CMK (cell line): ENCODE data around the gene FRAT1.
"Not testable (repeated sequence)": the region's sequence is repeated elsewhere in the genome, so short reads cannot be mapped to it uniquely, and the experiment has no call there.

ENCODE experiments used
- DNase-seq: peaks from one replicate; pipeline ENCODE4 v3.0.0-alpha.2; 2010; ENCODE audit warnings: low read depth

FRAT1 gene, protein sequence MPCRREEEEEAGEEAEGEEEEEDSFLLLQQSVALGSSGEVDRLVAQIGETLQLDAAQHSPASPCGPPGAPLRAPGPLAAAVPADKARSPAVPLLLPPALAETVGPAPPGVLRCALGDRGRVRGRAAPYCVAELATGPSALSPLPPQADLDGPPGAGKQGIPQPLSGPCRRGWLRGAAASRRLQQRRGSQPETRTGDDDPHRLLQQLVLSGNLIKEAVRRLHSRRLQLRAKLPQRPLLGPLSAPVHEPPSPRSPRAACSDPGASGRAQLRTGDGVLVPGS

DNA sequence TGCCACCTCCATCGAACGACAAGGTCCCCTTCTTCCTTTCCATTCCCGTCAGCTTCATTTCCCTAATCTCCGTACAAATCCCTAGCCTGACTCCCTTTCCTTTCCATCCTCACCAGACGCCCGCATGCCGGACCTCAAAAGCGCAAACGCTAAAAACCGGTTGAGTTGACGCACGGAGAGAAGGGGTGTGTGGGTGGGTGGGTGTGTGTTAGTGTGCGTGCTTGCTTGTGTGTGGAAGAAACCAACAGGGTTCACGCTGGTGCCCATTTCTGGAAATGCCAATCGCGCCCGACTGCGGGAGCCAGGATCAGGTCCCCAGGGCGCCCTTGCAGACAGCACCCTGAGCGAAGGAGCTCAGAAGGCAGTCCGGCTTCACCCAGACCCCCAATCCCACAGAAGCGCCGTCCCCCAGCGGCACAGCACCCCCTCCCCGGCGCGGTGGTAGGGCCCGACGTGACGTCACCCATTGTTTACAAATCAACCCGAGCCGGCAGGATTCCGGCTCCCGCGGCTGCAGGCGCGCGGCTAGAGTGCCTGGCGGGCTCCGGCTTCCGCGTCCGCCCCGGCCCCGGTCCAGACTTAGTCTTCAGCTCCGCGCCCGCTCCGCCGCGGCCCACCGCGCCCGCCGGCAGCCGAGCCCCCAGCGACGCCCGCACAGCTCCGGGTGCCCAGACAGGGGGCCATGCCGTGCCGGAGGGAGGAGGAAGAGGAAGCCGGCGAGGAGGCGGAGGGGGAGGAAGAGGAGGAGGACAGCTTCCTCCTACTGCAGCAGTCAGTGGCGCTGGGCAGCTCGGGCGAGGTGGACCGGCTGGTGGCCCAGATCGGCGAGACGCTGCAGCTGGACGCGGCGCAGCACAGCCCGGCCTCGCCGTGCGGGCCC is at the start of gene FRAT1:
TSS of gene FRAT1 (plus strand) at position 500 of the 880 bp plus-strand sequence. CDS start at position 683, 183 bp downstream.
- peak; percentile 63 for DNase-seq

DNA sequence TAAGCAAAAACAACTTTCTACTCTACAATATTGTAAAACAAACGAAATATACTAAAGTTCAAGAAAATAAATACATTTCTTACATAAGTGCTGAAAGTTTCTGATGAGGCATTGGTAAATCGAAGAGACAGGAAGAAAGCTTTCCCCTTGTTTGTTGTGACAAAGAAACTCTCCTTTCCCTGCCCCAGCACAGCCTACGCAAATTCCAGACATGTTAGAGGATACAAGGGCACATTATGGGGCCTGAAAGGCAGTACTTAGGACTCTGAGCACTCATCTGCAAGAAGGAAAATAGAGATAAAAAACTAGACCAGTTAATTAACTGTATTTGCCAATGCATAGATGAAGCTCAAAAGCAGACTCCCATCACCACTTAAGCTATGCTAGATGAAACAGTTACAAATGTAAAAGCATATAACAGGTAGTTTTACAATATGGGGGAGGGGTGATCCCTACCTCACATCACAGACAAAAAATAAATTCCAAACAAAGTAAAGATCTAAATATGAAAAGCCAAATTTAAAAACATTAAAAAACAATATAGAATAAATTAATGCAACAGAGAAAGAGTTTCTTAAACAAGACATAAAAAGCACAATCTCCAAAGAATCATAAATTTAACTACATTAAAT is 48.4 kb upstream of the FRAT1 start:
- no peak for DNase-seq

DNA sequence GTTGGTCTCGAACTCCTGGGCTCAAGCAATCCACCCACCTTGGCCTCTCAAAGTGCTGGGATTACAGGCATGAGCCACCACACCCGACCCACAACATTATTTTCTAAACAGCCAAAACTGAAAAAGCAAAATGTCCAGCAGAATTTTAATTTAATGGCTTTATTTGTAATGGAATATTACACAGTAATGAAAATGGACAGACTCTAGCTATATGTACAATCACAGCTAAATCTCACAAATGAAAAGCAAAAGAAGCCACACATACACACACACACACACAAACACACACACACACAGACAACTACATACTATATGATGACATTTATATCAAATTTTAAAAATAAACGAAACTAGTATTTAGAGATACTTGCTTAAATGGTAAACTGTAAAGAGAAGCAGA is 45.4 kb upstream of the FRAT1 start:
- DNase-seq = no peak

DNA sequence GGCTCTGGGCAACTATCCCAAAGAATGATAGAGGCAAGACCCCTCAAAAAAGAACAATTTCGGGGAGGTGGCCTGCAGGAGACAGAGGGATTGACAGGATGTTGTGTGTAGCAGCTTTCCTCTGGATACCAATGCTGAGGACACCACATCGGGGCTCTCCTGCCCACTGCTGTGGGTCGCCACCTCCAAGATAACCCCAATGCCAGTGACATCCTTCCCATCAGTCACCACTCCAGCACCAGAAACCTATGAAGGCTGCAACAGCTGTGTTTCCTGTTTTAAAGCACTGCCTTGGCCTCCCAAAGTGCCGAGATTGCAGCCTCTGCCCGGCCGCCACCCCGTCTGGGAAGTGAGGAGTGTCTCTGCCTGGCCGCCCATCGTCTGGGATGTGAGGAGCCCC is 44.2 kb upstream of the FRAT1 start:
- no peak for DNase-seq

DNA sequence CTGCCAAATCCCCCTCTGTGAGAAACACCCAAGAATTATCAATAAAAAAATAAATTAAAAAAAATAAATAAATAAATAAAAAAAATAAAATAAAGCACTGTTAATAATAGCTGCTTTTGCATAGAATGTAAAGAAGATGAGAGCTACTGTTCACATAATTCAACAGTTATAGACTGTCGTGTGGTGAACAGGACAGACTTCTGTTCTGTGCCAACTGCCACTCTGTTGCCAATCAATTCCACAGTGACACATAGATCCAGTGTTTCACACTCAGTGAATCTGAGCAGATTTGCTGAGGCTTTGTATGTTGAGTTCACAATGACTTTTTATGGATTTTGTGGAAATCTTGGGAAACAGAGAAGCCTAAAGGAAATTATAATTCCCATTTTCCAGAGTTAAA is 41.5 kb upstream of the FRAT1 start:
- DNase-seq = no peak

DNA sequence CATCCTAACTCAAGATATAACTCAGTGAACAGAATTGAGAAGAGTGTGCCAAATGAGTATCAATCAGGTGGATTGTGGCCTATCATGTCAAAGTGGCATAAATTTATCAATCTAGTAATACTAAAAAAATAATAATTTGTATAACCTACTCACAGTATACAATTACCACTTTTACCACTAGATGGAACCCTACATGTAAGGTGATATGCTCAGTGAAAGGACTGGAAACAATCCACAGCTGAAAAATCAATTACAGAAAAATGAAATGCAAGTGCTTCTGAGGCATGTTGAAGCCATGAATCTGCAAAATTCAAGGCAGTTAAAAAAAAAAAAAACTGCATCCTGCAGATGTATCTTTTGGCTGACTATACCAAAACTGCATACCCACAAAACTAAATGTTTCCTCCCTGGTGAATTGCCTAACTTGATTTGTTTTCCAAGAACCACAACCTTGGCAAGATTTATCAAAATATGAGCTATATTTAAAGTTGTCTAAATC is 40.5 kb upstream of the FRAT1 start:
- no peak for DNase-seq

DNA sequence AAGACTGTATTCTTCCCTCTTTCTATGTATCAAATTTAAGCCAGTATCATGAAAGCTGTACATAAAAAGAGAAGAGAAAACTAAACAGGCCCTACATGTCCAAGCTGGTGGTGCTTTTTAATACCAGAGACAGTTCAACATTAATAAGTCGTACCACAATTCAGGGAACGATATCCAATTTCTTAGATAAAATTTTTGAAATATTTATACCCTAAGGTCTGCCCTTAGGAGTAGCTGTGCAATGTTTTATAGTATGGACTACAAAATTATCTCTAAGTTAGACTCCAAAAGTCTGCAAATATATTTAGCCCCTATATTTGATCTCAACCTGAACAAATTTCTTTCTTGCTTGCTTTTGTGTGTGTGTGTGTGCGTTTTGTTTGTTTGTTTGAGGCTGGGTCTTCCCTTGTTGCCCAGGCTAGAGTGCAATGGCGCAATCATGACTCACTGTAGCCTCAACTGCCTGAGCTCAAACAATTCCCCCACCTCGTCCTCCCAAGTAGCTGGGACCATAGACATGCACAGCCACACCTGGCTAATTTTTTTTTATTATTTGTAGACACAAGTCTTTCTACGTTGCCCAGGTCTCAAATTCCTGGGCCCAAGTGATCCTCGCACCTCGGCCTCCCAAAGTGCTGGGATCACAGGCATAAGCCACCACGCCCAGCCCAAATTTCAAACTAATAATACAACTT is 39.8 kb upstream of the FRAT1 start:
- DNase-seq = no peak

DNA sequence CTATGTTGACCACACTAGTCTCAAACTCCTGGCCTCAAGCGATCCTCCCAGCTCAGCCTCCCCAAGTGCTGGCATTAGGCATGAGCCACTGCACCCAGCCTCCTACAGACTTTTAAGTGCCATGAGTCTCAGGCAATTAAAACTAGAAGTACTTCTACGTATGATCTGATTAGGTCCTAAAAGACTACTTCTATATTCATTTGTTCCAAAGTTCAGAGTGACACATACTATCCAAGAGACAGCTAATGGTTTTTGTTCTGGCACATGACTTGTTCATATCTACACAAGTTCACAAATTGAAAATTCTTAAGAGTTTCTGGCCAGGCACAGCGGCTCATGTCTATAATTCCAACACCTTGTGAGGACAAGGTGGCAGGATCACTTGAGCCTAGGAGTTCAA is 38.3 kb upstream of the FRAT1 start:
- no peak for DNase-seq

DNA sequence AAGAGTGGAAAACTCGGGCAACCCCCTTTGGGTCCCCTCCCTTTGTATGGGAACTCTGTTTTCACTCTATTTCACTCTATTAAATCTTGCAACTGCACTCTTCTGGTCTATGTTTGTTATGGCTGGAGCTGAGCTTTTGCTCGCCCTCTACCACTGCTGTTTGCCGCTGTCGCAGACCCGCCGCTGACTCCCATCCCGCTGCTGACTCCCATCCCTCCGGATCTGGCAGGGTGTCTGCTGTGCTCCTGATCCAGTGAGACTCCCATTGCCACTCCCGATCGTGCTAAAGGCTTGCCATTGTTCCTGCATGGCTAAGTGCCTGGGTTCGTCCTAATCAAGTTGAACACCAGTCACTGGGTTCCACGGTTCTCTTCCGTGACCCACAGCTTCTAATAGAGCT is 29.0 kb upstream of the FRAT1 start:
- not testable (repeated sequence) for DNase-seq

DNA sequence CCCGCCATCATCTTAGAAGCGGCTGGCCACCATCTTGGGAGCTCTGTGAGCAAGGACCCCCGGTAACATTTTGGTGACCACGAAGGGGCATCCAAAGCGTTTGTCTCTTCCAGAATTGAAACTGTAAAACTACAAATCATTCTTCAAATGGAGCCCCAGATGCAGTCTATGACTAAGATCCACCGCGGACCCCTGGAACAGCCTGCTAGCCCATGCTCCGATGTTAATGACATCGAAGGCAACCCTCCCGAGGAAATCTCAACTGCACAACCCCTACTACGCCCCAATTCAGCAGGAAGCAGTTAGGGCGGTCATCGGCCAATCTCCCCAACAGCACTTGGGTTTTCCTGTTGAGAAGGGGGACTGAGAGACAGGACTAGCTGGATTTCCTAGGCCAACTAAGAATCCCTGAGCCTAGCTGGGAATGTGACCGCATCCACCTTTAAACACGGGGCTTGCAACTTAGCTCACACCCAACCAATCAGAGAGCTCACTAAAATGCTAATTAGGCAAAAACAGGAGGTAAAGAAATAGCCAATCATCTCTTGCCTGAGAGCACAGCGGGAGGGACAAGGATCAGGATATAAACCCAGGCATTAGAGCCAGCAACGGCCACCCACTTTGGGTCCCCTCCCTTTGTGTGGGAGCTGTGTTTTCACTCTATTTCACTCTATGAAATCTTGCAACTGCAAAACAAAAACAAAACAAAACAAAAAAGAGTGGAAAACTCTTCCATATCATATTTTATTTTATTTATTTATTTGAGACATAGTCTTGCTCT is 28.3 kb upstream of the FRAT1 start:
- not testable (repeated sequence) for DNase-seq

DNA sequence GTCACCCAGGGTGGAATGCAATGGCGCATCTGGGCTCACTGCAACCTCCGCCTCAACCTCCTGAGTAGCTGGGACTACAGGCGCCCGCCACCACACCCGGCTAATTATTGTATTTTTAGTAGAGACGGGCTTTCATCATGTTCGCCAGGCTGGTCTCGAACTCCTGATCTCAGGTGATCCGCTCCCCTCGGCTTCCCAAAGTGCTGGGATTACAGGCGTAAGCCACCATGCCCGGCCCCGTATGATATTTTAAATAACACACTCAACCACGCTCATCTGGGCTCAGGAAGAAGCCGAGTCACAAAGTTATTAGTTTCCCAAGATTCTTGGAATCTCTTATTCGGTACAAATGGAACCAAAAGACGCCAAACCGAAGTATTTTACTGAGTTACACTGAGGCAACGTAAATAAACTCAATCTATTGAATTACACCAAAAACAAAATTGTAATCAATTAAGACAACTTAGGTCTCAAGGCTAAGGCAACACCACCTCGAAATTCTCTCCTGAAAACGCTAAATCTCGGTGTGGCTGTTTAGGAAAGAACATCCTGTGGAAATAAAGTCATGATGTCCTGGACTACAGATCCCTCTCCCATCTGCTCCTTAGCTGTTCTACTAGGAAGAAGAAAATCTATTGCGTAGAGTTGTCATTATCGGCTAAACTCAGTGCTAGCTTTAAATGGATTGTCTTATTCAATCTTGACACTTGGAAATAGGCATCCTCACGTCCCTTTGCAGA is 27.5 kb upstream of the FRAT1 start:
- no peak for DNase-seq

DNA sequence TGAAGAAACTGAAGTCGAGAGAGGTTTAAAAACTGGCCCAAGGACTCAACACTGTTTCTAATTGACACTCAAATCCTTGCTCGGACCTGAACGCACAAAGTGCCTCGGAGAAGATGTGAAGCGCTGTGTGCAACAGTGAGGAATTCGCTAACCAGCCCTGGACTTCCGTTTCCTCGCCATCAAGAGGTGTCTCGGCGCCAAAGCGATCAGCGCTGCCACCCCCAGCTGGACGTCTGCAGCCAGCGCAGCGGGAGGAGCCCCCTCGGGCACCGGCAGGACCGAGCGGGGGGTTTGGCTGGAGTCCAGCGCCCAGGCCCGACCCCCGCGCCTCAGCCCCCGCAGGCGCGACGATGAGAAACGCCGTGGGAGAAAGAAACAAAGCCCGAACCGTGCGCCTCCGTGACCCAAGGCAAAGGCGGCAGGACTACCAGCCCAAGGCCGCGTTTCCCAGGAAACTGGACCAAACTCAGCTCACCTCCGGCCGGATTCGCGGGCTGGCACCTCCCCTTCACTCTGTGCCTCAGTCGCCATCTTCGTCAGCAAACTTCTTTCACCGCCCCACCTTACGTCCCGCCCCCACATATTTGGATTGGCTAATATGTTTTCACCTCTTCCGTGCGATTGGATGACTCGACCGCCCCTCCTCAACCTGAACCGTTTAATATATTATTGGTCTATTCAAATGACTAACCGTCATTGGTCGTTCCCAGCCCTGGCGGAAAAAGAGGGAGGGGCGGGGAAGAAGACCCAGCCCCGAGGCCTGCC is 26.8 kb upstream of the FRAT1 start, which contains the start of gene ARHGAP19:
TSS of gene ARHGAP19 (minus strand) at position 541 of the 765 bp plus-strand sequence. CDS start at position 531, 10 bp downstream.
- peak; percentile 95 for DNase-seq

DNA sequence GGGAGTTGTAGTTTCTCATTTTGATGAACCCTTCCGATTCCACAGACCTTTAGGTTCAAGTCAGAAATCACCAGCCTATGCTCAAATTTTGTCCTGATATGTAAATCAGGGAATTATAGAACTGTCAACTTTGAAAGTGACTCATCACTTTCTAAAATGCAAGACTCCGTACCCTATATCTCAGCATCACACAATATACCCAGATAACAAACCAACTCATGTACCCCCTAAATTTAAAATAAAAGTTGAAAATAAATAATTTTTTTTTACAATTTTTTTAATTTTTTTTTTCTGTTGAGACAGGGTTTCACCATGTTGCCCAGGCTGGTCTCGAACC is 26.2 kb upstream of the FRAT1 start:
- no peak for DNase-seq

DNA sequence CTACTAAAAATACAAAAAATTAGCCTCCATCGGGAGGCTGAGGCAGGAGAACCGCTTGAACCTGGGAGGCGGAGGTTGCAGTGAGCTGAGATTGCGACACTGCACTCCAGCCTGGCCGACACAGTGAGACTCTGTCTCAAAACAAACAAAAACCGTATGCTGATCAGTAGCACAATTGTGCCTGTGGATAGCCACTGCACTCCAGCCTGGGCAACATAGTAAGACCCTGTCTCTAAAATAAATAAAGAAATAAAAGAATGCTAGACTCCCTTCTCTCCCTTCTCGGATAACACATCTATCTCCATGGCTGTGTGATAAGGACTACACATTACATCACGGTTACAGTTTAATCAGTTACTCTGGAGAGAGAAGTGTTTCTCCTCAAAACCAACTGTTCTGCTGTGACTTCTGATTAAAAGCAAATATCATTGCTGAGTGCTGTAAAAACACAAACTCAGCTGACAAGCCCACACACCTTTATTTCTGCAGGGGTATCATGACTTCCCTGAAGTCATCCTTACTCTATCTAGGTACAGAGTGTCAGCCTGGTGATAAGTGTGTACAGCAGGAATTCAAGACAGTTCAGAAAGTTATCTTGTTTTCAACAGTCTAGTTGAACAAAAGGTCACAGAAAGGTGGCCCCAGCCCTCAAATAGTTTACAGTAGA is 21.4 kb upstream of the FRAT1 start:
- no peak for DNase-seq

DNA sequence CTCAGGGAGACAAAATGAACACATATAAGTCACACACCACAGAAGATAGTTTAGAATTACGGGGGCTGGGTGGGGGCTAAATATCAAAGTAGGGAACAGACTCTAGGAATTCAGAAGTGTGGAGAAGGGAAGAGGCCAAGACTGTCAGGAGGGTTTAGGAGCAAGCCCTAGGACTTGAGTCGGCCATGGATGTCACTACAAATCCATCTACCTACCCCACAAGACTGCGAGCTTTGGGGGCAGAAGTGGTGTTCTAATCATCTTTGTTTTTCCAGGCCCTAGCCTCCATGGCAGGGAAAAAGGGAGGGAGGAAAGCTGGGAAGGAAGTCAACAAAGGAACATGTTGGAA is 20.9 kb upstream of the FRAT1 start:
- no peak for DNase-seq

DNA sequence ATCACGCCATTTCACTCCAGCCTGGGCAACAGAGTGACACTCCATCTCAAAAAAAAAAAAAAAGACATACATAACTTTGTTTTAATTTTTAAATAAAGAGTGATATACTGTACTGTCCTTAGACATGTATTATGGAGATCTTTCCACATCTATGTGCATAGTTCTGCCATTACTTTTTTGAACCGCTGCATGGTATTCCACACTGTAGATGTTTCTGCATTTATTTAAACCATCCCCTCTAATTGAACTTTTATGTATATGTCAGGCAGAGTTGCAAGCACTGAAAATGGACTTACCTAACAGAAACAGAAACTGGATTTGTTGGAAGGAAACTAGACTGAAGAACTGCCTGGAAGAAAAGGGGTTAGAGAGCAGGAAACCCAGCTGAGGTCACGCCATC is 18.1 kb upstream of the FRAT1 start:
- no peak for DNase-seq

DNA sequence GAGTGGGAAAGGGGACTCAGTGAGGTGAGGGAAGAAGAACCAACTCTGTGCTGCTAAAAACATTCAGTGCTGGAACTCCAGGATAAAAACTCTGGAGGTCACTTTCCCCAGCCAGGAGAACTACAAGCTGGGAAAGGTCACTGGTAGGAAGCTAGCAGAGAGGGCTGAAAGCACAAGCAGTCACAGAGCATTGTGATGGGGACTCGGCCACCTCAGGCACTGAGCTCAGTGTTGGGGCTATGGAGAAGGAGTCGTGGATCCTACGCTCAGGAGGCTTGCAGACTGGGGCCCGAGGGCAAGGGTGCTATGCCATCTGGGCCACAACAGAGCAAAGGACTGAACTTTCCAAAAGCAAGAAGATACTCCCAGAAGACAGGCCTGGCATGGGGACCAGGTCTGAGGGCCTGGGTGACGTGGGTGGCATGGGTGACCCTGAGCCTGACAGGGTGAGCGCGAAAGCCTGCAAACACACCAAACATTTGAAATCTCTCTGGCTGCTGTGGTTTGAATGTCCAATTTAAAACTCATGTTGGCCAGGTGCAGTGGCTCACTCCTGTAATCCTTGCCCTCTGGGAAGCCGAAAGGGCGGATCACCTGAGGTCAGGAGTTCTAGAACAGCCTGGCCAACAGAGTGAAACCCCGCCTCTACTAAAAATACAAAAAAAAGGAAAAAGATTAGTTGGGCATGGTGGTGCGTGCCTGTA is 16.8 kb upstream of the FRAT1 start:
- no peak for DNase-seq

DNA sequence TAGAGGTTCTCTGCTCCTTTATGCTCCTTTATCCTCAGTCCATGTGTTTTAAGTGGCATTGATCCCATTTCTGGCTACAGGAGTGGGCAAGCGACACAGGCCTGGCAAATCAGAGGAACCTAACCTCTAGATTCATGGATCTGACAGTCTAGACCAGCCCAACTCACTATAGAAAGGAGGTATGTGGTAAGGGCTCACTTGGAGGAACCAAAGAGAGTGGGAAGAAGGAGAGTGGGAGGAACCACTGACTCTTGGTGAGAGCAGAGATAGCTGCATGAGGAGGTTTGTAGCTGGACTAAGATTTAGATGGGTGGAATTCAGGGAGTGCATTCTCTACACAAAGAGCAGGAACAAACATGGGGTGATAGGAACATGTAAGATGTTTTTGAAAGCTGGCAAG is 11.6 kb upstream of the FRAT1 start:
- no peak for DNase-seq
